Endometrial microvascular endothelial cells (primary cell): ENCODE measurements around the gene NUDT15. TPM values are rescaled to one million over a fixed set of nuclear protein-coding genes. Genes with fewer than 3 reads are reported as not detected.

Experiments used
- in situ Hi-C: cut with HindIII; loops from 2 replicates; pipeline ENCODE4 v1.10.0; 2017; ENCODE audit warnings: low sequenced_read_pairs, low pct_unique_long_range_greater_than_20kb; ENCODE audit errors: inconsistent ontology term
- total RNA-seq: library from RNA; depleted of rRNA; stranded (reverse); fragments of >200 nt; gene quantifications from one replicate; pipeline ENCODE4 v1.2.3, GENCODE V29; 2015; ENCODE audit errors: inconsistent ontology term

Gene NUDT15
- total RNA-seq, 1 donor from 2014 or later: 27.1 TPM

GRCh38 chr13:48094404-48094780, 56.9 kb downstream of the NUDT15 start:
- in situ Hi-C loops: no loop called here

- in situ Hi-C loops: no loop called here
Measured at GRCh38 chr13:48094781-48095502, 57.4 kb downstream of the NUDT15 start, which contains the start of gene MED4. TSS of gene MED4 (minus strand) at chr13:48095104. CDS start at chr13:48095078, 26 bp downstream.

- in situ Hi-C loops: no loop called here
Measured at GRCh38 chr13:48096670-48097069, 59.1 kb downstream of the NUDT15 start.

Other genes with a start within 250 kb of the NUDT15 start
- 33.7 TPM for gene SUCLA2, start 36.5 kb upstream of the NUDT15 start, total RNA-seq
- 22.7 TPM for gene MED4, start 57.4 kb downstream of the NUDT15 start, total RNA-seq
- gene ITM2B, start 195.5 kb downstream of the NUDT15 start, total RNA-seq: 199 TPM